GM10847 (cell line): Measurements from ENCODE around the gene ATP5PB.

Source experiments
- POLR2A ChIP-seq: IDR thresholded peaks from 2 replicates; pipeline ENCODE4 v1.6.1; 2011; ENCODE audit not compliant: insufficient read length; ENCODE audit errors: extremely low read depth

Gene ATP5PB

GRCh38 chr1:111462370-111463028 is 13.2 kb downstream of the ATP5PB start:
- no peak for TF ChIP-seq POLR2A

- TF ChIP-seq POLR2A = no peak
Measured at GRCh38 chr1:111463029-111463683, 13.9 kb downstream of the ATP5PB start.

GRCh38 chr1:111465754-111466153 is 16.5 kb downstream of the ATP5PB start:
- TF ChIP-seq POLR2A = no peak

GRCh38 chr1:111466480-111466879 is 17.2 kb downstream of the ATP5PB start:
- no peak for TF ChIP-seq POLR2A

GRCh38 chr1:111467865-111468716 is 18.8 kb downstream of the ATP5PB start:
- no peak for TF ChIP-seq POLR2A

GRCh38 chr1:111468717-111469100 is 19.4 kb downstream of the ATP5PB start:
- no peak for TF ChIP-seq POLR2A

- TF ChIP-seq POLR2A = no peak
Measured at GRCh38 chr1:111469539-111469938, 20.3 kb downstream of the ATP5PB start.

GRCh38 chr1:111470596-111470995 is 21.3 kb downstream of the ATP5PB start:
- TF ChIP-seq POLR2A = no peak

- no peak for TF ChIP-seq POLR2A
Measured at GRCh38 chr1:111471012-111471411, 21.7 kb downstream of the ATP5PB start.

GRCh38 chr1:111471538-111471937 is 22.3 kb downstream of the ATP5PB start:
- no peak for TF ChIP-seq POLR2A

- no peak for TF ChIP-seq POLR2A
Measured at GRCh38 chr1:111474106-111474505, 24.8 kb downstream of the ATP5PB start.

GRCh38 chr1:111474521-111474920 is 25.3 kb downstream of the ATP5PB start:
- TF ChIP-seq POLR2A = no peak

- no peak for TF ChIP-seq POLR2A
Measured at GRCh38 chr1:111475701-111476100, 26.4 kb downstream of the ATP5PB start.

GRCh38 chr1:111476214-111476613 is 26.9 kb downstream of the ATP5PB start:
- no peak for TF ChIP-seq POLR2A

GRCh38 chr1:111476761-111477309 is 27.6 kb downstream of the ATP5PB start:
- no peak for TF ChIP-seq POLR2A

- no peak for TF ChIP-seq POLR2A
Measured at GRCh38 chr1:111480674-111481073, 31.4 kb downstream of the ATP5PB start.
